Panc1 (cell line): ENCODE data around the gene PAK1. TPM values are rescaled to one million over a fixed set of nuclear protein-coding genes. Genes with fewer than 3 reads are reported as not detected.

Source experiments
- ATAC-seq: fragments of 200-7000 bp; cut with Tn5 transposase; 2 replicates; pipeline ENCODE4 v1.9.1; 2020; ENCODE audit warnings: mild to moderate bottlenecking, moderate library complexity
- BruUV-seq: library from RNA; stranded (reverse); fragments of 400-500 nt; replicated peaks from 2 replicates; lab custom pipeline; 2021; lab: Mats Ljungman, UMichigan
- CTCF ChIA-PET: fragments of 300-600 bp; sonication (Branson Sonifier 250); formaldehyde crosslinking; loops from one replicate; lab custom pipeline; 2022; ENCODE audit warnings: antibody characterized with exemption; lab: Charles Lee
- POLR2A ChIA-PET: fragments of 300-600 bp; sonication (Branson Sonifier 250); formaldehyde crosslinking; loops from one replicate; lab custom pipeline; 2022; ENCODE audit warnings: antibody characterized with exemption; lab: Charles Lee
- DNase-seq: peaks from one replicate; pipeline ENCODE4 v3.0.0-alpha.2; 2010; ENCODE audit warnings: low read depth, low spot score
- H3K27ac ChIP-seq: 2 replicates; pipeline ENCODE4 v1.5.1; 2011; ENCODE audit warnings: mild to moderate bottlenecking, low read length, inconsistent platforms
- H3K27me3 ChIP-seq: fragments of 200-500 bp; sonication (Bioruptor generic); 2 replicates; pipeline ENCODE4 v1.6.0; 2014; ENCODE audit warnings: low read length, inconsistent platforms; ENCODE audit not compliant: control insufficient read depth, insufficient read depth
- H3K36me3 ChIP-seq: fragments of 200-500 bp; sonication (Bioruptor generic); 2 replicates; pipeline ENCODE4 v1.5.1; 2014; ENCODE audit warnings: inconsistent platforms, mild to moderate bottlenecking, low read length, moderate library complexity; ENCODE audit not compliant: control insufficient read depth, insufficient read depth
- H3K4me1 ChIP-seq: 2 replicates; pipeline ENCODE4 v1.5.1; 2011; ENCODE audit warnings: inconsistent platforms, mild to moderate bottlenecking, low read length, moderate library complexity; ENCODE audit not compliant: control insufficient read depth, insufficient read depth
- H3K4me3 ChIP-seq, 2 experiments: 2 replicates each; pipeline ENCODE4 v1.5.1; 2011 to 2012; ENCODE audit warnings: low read depth in 2 of 2, low read length in 2 of 2, mild to moderate bottlenecking in 2 of 2, inconsistent platforms in 1 of 2, moderate library complexity in 1 of 2
- H3K9me3 ChIP-seq: fragments of 200-500 bp; sonication (Bioruptor generic); 2 replicates; pipeline ENCODE4 v1.5.1; 2014; ENCODE audit warnings: low read depth, mild to moderate bottlenecking, inconsistent platforms, low read length, moderate library complexity; ENCODE audit not compliant: control insufficient read depth, insufficient read depth
- CTCF ChIP-seq: fragments of 450-650 bp; IDR thresholded peaks from 2 replicates; pipeline ENCODE4 v1.5.1; 2017; ENCODE audit warnings: mild to moderate bottlenecking
- POLR2AphosphoS5 ChIP-seq: IDR thresholded peaks from 2 replicates; pipeline ENCODE4 v1.6.1; 2012; ENCODE audit warnings: mild to moderate bottlenecking, low read depth, low read length, moderate library complexity
- REST ChIP-seq, 2 experiments: IDR thresholded peaks; 2 replicates each; pipeline ENCODE4 v1.6.1; 2011 to 2012; ENCODE audit warnings: low read depth in 2 of 2, control low read depth in 1 of 2, low read length in 1 of 2, mild to moderate bottlenecking in 1 of 2, moderate library complexity in 1 of 2; ENCODE audit not compliant: insufficient read depth in 1 of 2
- SIN3A ChIP-seq: IDR thresholded peaks from 2 replicates; pipeline ENCODE4 v1.6.1; 2012; ENCODE audit warnings: low read depth, mild to moderate bottlenecking, low read length, moderate library complexity, borderline replicate concordance; ENCODE audit not compliant: insufficient read depth
- TCF7L2 ChIP-seq: IDR thresholded peaks from 2 replicates; pipeline ENCODE4 v1.6.1; 2011; ENCODE audit warnings: mild to moderate bottlenecking, low read depth, low read length, inconsistent platforms
- in situ Hi-C: cut with HindIII; loops from 2 replicates; pipeline ENCODE4 v1.10.0; 2016; ENCODE audit warnings: low sequenced_read_pairs, low pct_unique_long_range_greater_than_20kb
- intact Hi-C: fragments of 100-400 bp; cut with micrococcal nuclease; formaldehyde crosslinking; loops from one replicate; pipeline ENCODE4 v1.10.0; 2022; ENCODE audit not compliant: unreplicated experiment
- total RNA-seq: library from RNA; stranded (reverse); gene quantifications from one replicate; pipeline ENCODE4 v1.2.1, GENCODE V29; 2021; ENCODE audit not compliant: unreplicated experiment

PAK1 gene
- total RNA-seq, 1 experiment from 2014 or later, result 38.2 TPM

DNA sequence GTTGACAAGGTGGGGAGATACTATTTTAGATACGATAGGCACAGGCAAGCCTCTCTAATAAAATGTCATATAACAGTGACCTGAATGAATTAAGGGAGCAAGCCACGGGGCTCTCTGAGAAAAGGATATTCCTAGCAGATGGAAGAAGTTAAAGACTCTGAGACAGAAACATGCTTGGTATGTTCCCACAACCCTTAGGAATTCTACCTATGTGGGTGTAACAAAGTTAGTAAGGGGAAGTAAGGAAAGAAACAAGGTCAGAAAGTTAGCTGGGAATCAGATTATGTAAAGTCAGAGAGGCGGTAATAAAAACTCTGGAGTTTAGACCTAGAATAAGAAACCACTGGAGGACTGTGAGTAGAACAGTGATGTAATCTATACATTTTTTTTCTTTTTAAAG is 112.7 kb downstream of the PAK1 start:
- no TSS peak for BruUV-seq
- in situ Hi-C loops, result no loop called here
- ChIA-PET POLR2A (interaction anchor here (0.6 kb wide), 1 partner anchor 119 kb away, joined by 4 read pairs; no protein-coding TSS in a partner anchor), CTCF (no interaction called here)
- no peak for TF ChIP-seq REST (IDR thresholded peaks at IDR 0.05; ENCODE audit: insufficient read depth in 1 of 2, low read depth in 2 of 2, low read length in 1 of 2)
- TF ChIP-seq CTCF, result no peak
- no peak for TF ChIP-seq POLR2AphosphoS5
- TF ChIP-seq SIN3A, result no peak
- TF ChIP-seq TCF7L2, result no peak
- H3K9me3 ChIP-seq, result 0 out of 2 replicates have a peak, but pooled peaks cover 3% of the 10 kb centered on the region
- H3K4me1 ChIP-seq, result no peaks in the 10 kb centered on the region
- ATAC-seq (no peak), DNase-seq (no peak)
- no peak overlapping the region for H3K4me3 ChIP-seq
- no peaks in the 10 kb centered on the region; the same call in 1 of the 2 replicates for H3K36me3 ChIP-seq
- no peaks in the 10 kb centered on the region for H3K27me3 ChIP-seq
- intact Hi-C loops, result no loop called here
- H3K27ac ChIP-seq, result no peak overlapping the region

DNA sequence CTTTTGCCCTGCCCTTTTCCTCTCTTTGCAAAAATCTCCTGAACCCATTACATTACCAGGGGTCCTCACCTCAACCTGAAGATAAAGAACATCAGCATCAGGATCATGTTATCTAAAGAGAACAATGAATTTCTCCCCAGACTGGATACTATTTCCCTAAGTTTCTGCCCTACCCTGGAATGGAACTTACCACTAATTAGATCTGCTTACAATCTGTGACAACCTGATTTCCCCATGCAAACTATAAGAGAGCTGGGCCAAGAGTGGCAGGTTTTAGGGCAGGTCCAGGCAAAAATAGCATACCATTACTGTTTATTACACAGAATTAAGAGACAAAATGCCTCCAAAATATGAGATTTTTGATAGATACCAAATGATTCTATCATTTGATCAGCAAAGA is 114.4 kb downstream of the PAK1 start:
- intact Hi-C loops (no loop called here), in situ Hi-C loops (no loop called here)
- ChIA-PET CTCF (no interaction called here), POLR2A (no interaction called here)
- Histone ChIP-seq H3K27me3 (no peaks in the 10 kb centered on the region), H3K9me3 (no peaks in the 10 kb centered on the region), H3K36me3 (no peaks in the 10 kb centered on the region; the same call in 1 of the 2 replicates), H3K4me3 (no peak overlapping the region), H3K27ac (no peak overlapping the region), H3K4me1 (no peaks in the 10 kb centered on the region)
- no peak for ATAC-seq
- no TSS peak for BruUV-seq
- no peak for TF ChIP-seq POLR2AphosphoS5
- no peak for TF ChIP-seq REST (IDR thresholded peaks at IDR 0.05; ENCODE audit: insufficient read depth in 1 of 2, low read depth in 2 of 2, low read length in 1 of 2)
- no peak for TF ChIP-seq SIN3A
- no peak for TF ChIP-seq CTCF
- no peak for TF ChIP-seq TCF7L2
- no peak for DNase-seq
